DND-41 (cell line): ENCODE data around the gene ACO1.

Source experiments
- ATAC-seq: fragments of 200-7000 bp; cut with Tn5 transposase; 3 replicates; pipeline ENCODE4 v1.9.1; 2021; ENCODE audit warnings: low read depth; ENCODE audit not compliant: insufficient read depth
- DNase-seq: peaks from one replicate; pipeline ENCODE4 v3.0.0-alpha.2; 2020
- H2AFZ ChIP-seq: 2 replicates; pipeline ENCODE4 v1.6.0; 2012; ENCODE audit warnings: low read depth, low read length
- H3K27ac ChIP-seq: 2 replicates; pipeline ENCODE4 v1.5.1; 2012; ENCODE audit warnings: low read length, inconsistent platforms
- H3K27me3 ChIP-seq: fragments of 200-600 bp; sonication (generic); 2 replicates; pipeline ENCODE4 v1.6.0; 2012; ENCODE audit warnings: low read length, mild to moderate bottlenecking, inconsistent platforms; ENCODE audit not compliant: insufficient read depth, poor library complexity
- H3K36me3 ChIP-seq: 2 replicates; pipeline ENCODE4 v1.5.1; 2012; ENCODE audit warnings: low read length, inconsistent platforms; ENCODE audit not compliant: insufficient read depth
- H3K4me1 ChIP-seq: 2 replicates; pipeline ENCODE4 v1.5.1; 2012; ENCODE audit warnings: mild to moderate bottlenecking, low read length; ENCODE audit not compliant: insufficient read depth
- H3K4me2 ChIP-seq: 2 replicates; pipeline ENCODE4 v1.6.0; 2012; ENCODE audit warnings: mild to moderate bottlenecking, moderate library complexity, low read length, inconsistent platforms; ENCODE audit not compliant: insufficient read depth
- H3K4me3 ChIP-seq, 2 experiments: fragments of 200-600 bp in 1 of 2; shearing (Covaris generic) in 1 of 2; 2 replicates each; pipeline ENCODE4 v1.5.1; 2012 to 2016; ENCODE audit warnings: inconsistent platforms in 2 of 2, low read length in 2 of 2, mild to moderate bottlenecking in 2 of 2, low read depth in 1 of 2, moderate library complexity in 1 of 2
- H3K79me2 ChIP-seq: 2 replicates; pipeline ENCODE4 v1.6.0; 2012; ENCODE audit warnings: low read length, inconsistent platforms; ENCODE audit not compliant: insufficient read depth
- H3K9ac ChIP-seq: 2 replicates; pipeline ENCODE4 v1.6.0; 2012; ENCODE audit warnings: low read depth, mild to moderate bottlenecking, inconsistent platforms, low read length, moderate library complexity
- H3K9me3 ChIP-seq: 2 replicates; pipeline ENCODE4 v1.5.1; 2012; ENCODE audit warnings: low read length, moderate library complexity, mild to moderate bottlenecking, inconsistent platforms; ENCODE audit not compliant: insufficient read depth, severe bottlenecking
- H4K20me1 ChIP-seq: 2 replicates; pipeline ENCODE4 v1.6.0; 2012; ENCODE audit warnings: low read length; ENCODE audit not compliant: insufficient read depth
- EZH2 ChIP-seq: IDR thresholded peaks from 3 replicates; pipeline ENCODE4 v1.6.1; 2012; ENCODE audit warnings: borderline replicate concordance, low read depth, mild to moderate bottlenecking, moderate library complexity, low read length, inconsistent platforms; ENCODE audit not compliant: severe bottlenecking
- TF ChIP-seq, protein P1 (sequence below): IDR thresholded peaks from 2 replicates; pipeline ENCODE4 v1.5.1; 2012; ENCODE audit warnings: borderline replicate concordance, low read length, moderate library complexity, mild to moderate bottlenecking; ENCODE audit not compliant: poor library complexity, severe bottlenecking; ENCODE audit errors: extremely low read depth

Gene ACO1

DNA sequence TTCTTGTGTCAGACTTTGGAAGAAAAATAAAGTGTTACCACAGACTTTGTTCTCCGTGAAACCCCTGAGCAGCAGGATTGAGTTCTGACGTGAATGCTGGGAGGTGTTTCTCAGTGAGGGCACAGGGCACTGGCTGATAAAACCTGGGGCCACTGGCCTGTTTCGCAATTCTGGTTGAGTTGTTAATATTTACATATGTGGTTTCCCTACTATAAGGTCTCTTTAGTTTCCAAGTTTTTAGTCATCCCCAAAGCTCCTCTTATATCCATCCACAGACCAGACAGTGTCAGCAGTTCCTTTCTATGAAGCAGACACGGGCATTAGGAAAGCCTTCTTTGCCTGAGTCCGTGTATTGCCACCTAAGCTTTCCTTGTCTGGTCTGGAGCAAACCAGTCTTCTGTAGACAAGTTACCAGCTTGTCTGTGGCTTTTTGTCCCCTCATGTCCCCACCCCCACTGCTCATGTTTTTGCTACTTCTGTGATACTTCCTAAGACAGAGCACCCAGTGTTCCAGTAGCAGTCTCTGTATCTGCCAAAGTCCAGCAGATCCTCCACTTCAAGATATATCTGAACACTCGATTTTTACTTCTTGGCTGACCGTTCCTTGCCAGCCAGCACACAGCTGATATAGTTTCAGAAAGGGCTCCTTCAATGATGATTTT, 42.0 kb downstream of the ACO1 start:
- Histone ChIP-seq H3K27me3 (no peaks in the 10 kb centered on the region), H3K9ac (no peak overlapping the region), H2AFZ (no peak overlapping the region), H3K9me3 (no peaks in the 10 kb centered on the region), H3K4me3 (no peak overlapping the region), H3K36me3 (peaks cover 32% of the 10 kb centered on the region), H3K27ac (peak overlapping the region; percentile 44; the same call in 1 of the 2 replicates), H3K4me2 (no peak overlapping the region), H4K20me1 (no peaks in the 10 kb centered on the region), H3K4me1 (peaks cover 8% of the 10 kb centered on the region), H3K79me2 (no peaks in the 10 kb centered on the region)
- TF ChIP-seq EZH2: no peak
- TF ChIP-seq, protein P1, sequence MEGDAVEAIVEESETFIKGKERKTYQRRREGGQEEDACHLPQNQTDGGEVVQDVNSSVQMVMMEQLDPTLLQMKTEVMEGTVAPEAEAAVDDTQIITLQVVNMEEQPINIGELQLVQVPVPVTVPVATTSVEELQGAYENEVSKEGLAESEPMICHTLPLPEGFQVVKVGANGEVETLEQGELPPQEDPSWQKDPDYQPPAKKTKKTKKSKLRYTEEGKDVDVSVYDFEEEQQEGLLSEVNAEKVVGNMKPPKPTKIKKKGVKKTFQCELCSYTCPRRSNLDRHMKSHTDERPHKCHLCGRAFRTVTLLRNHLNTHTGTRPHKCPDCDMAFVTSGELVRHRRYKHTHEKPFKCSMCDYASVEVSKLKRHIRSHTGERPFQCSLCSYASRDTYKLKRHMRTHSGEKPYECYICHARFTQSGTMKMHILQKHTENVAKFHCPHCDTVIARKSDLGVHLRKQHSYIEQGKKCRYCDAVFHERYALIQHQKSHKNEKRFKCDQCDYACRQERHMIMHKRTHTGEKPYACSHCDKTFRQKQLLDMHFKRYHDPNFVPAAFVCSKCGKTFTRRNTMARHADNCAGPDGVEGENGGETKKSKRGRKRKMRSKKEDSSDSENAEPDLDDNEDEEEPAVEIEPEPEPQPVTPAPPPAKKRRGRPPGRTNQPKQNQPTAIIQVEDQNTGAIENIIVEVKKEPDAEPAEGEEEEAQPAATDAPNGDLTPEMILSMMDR: no peak
- DNase-seq (peak; percentile 30), ATAC-seq (peak; percentile 36; the same call in 1 of the 3 replicates)

DNA sequence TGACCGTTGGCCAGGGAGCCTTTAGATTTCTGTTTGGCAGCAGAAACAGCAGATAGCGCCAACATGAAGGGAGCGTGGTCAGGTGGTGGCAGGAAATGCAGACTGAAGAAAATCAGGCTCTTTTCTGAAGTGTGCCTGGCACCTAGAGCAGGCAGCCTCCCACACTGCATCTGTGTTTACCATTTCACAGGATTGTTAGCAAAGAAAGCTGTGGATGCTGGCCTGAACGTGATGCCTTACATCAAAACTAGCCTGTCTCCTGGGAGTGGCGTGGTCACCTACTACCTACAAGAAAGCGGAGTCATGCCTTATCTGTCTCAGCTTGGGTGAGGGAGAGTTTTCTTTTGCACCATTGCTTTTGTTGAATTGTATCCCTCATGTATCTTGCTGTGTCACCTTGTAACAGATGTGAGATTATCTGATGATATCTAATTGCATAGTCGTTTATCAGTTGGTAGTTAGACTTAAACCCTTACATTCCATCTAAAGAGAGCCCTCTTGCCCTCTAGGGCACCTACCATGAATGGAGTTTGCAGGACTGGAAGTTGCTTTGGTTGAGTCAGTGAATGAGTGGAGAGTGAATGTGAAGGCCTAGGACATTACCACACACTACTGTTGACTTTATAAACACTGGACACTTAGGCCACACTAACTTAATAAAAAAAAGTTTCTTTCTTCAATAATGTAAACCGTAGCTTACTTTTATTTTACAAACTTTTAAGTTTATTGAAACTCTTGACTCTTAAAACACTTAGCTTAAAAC, 42.8 kb downstream of the ACO1 start:
- Histone ChIP-seq H3K27me3 (no peaks in the 10 kb centered on the region), H3K79me2 (no peaks in the 10 kb centered on the region), H3K36me3 (peaks cover 29% of the 10 kb centered on the region), H3K27ac (no peak overlapping the region; the same call in 1 of the 2 replicates), H2AFZ (no peak overlapping the region), H3K4me1 (peaks cover 8% of the 10 kb centered on the region), H3K9me3 (no peaks in the 10 kb centered on the region), H3K4me2 (no peak overlapping the region), H3K4me3 (no peak overlapping the region), H4K20me1 (no peaks in the 10 kb centered on the region), H3K9ac (no peak overlapping the region)
- TF ChIP-seq EZH2: no peak
- TF ChIP-seq, protein P1: no peak
- DNase-seq (peak; percentile 58), ATAC-seq (peak; percentile 95)

DNA sequence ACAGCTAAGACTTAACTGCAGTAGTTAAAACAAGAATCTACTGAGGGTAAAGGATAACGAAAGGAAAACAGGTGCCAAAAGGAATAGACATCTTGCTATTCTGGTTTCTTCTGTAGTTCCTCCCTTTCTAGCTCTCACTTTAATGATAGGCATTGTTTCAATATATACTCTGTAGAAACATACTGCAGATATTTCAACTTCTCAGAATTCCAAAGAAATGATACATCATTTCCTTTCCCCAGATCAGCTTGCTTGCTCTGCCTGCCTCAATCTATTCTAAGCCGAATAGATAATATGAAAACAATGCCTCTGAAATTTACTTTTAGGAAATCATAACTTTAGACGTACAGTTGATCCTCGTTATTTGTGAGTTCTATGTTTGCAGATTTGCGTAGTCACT, 46.3 kb downstream of the ACO1 start:
- Histone ChIP-seq H3K9me3 (no peaks in the 10 kb centered on the region), H3K36me3 (peaks cover 37% of the 10 kb centered on the region), H3K4me1 (peaks cover 8% of the 10 kb centered on the region), H3K4me2 (no peak overlapping the region), H3K79me2 (no peaks in the 10 kb centered on the region), H3K9ac (no peak overlapping the region), H3K27me3 (no peaks in the 10 kb centered on the region), H4K20me1 (no peaks in the 10 kb centered on the region), H2AFZ (no peak overlapping the region), H3K4me3 (no peak overlapping the region), H3K27ac (no peak overlapping the region)
- no peak for DNase-seq
- no peak for ATAC-seq
- TF ChIP-seq, protein P1: no peak
- no peak for TF ChIP-seq EZH2
